Spleen (tissue), 7 donors: Measurements from ENCODE around the gene CBARP.

Experiments
- CTCF ChIP-seq, 11 experiments: fragments of 200-600 bp in 7 of 11; fragments of 450-650 bp in 4 of 11; sonication (generic) in 4 of 11; IDR thresholded peaks in 8 of 11; conservative IDR thresholded peaks in 3 of 11; 1 replicate in 7 of 11; 2 replicates in 4 of 11; pipeline versions ENCODE4 v1.4.0 to v1.8.0; 2016 to 2021; ENCODE audit warnings: antibody characterized with exemption in 11 of 11, inconsistent platforms in 4 of 11, mild to moderate bottlenecking in 1 of 11
- POLR2A ChIP-seq, 3 donors: fragments of 450-650 bp; IDR thresholded peaks; one replicate each; pipeline ENCODE4 v1.5.1; 2017; ENCODE audit warnings: antibody characterized with exemption in 3 of 3, mild to moderate bottlenecking in 1 of 3
- POLR2AphosphoS5 ChIP-seq, 3 donors: sonication (generic); formaldehyde crosslinking; IDR thresholded peaks; one replicate each; pipeline ENCODE4 v1.5.1; 2017; ENCODE audit warnings: antibody characterized with exemption in 3 of 3
- donor health status: DM: no; HTN: no; CAD: no; lungs with moderate emphysema.
- donor health status: DM: no; HTN: no; CAD: no.
- donor health status: DM: no; HTN: no; CAD: no.

GRCh38 chr19:1253514-1254080 is 15.8 kb upstream of the CBARP start:
- TF ChIP-seq CTCF (IDR thresholded peaks at IDR 0.05 in 8 of 11, conservative IDR thresholded peaks at IDR 0.05 in 3 of 11): no peak
- no peak for TF ChIP-seq POLR2A (IDR thresholded peaks at IDR 0.05)
- no peak for TF ChIP-seq POLR2AphosphoS5 (IDR thresholded peaks at IDR 0.05)
